H1 (cell line): Measurements from ENCODE around the gene ZNF385D. TPM values are rescaled to one million over a fixed set of nuclear protein-coding genes. Genes with fewer than 3 reads are reported as not detected.

Experiments
- CTCF ChIA-PET: fragments of 300-600 bp; sonication (Branson Sonifier 250); formaldehyde crosslinking; loops from one replicate; lab custom pipeline; 2021; ENCODE audit not compliant: partially characterized antibody; lab: Charles Lee
- POLR2A ChIA-PET: fragments of 300-600 bp; sonication (Branson Sonifier 250); formaldehyde crosslinking; loops from one replicate; lab custom pipeline; 2021; ENCODE audit warnings: inconsistent platforms; ENCODE audit not compliant: partially characterized antibody; lab: Charles Lee
- DNase-seq, 2 experiments: peaks; one replicate each; pipeline versions ENCODE4 v3.0.0 to v3.0.0-alpha.2; 2010 to 2022; ENCODE audit warnings: low spot score in 2 of 2, low read depth in 1 of 2, mixed read lengths in 1 of 2
- FAIRE-seq: peaks from 2 replicates; lab custom pipeline; 2011; peaks lifted over from hg19 to GRCh38; lab: Jason Lieb, UNC
- H2AFZ ChIP-seq: 2 replicates; pipeline ENCODE4 v1.8.1; 2012; ENCODE audit warnings: low read length, inconsistent platforms
- H2AK5ac ChIP-seq: 2 replicates; pipeline ENCODE4 v1.6.1; 2013; ENCODE audit warnings: low read depth, low read length
- H2BK120ac ChIP-seq: replicated peaks from 2 replicates; pipeline ENCODE3; 2013; ENCODE audit warnings: low read depth, low read length, inconsistent platforms
- H2BK12ac ChIP-seq: 2 replicates; pipeline ENCODE4 v1.6.1; 2013; ENCODE audit warnings: low read depth, low read length
- H2BK15ac ChIP-seq: 2 replicates; pipeline ENCODE4 v1.6.1; 2013; ENCODE audit warnings: low read length
- H2BK20ac ChIP-seq: 2 replicates; pipeline ENCODE4 v1.6.1; 2013; ENCODE audit warnings: low read length
- H2BK5ac ChIP-seq: 2 replicates; pipeline ENCODE4 v1.6.1; 2013; ENCODE audit warnings: low read depth, low read length
- H3K14ac ChIP-seq: 2 replicates; pipeline ENCODE4 v1.6.1; 2013; ENCODE audit warnings: inconsistent platforms; ENCODE audit not compliant: insufficient read length
- H3K18ac ChIP-seq: 2 replicates; pipeline ENCODE4 v1.6.1; 2013; ENCODE audit warnings: low read length; ENCODE audit errors: extremely low read depth
- H3K23ac ChIP-seq: 2 replicates; pipeline ENCODE4 v1.6.1; 2013; ENCODE audit warnings: inconsistent platforms; ENCODE audit not compliant: insufficient read length
- H3K23me2 ChIP-seq: 2 replicates; pipeline ENCODE4 v1.6.1; 2013; ENCODE audit warnings: low read depth, low read length
- H3K27ac ChIP-seq: 2 replicates; pipeline ENCODE4 v1.6.1; 2011; ENCODE audit warnings: low read depth, low read length, inconsistent platforms
- H3K27me3 ChIP-seq, 4 experiments: replicated peaks in 1 of 4; 1 replicate in 1 of 4; 2 replicates in 3 of 4; pipeline versions ENCODE4 v1.6.1 to v1.8.1; 2011 to 2013; ENCODE audit warnings: low read length in 3 of 4, mild to moderate bottlenecking in 3 of 4, inconsistent platforms in 2 of 4, mixed read lengths in 2 of 4, moderate library complexity in 1 of 4; ENCODE audit not compliant: control insufficient read depth in 3 of 4, insufficient read depth in 3 of 4; ENCODE audit errors: extremely low read depth in 1 of 4
- H3K36me3 ChIP-seq, 4 experiments: 2 replicates each; pipeline versions ENCODE4 v1.6.1 to v1.8.1; 2011 to 2013; ENCODE audit warnings: mild to moderate bottlenecking in 4 of 4, low read length in 3 of 4, moderate library complexity in 2 of 4, control low read depth in 1 of 4, inconsistent platforms in 1 of 4; ENCODE audit not compliant: insufficient read depth in 4 of 4, control insufficient read depth in 2 of 4
- H3K4ac ChIP-seq: replicated peaks from 2 replicates; pipeline ENCODE3; 2013; ENCODE audit warnings: low read length, low read depth, mixed read lengths, inconsistent platforms; ENCODE audit not compliant: insufficient read length
- H3K4me1 ChIP-seq, 4 experiments: replicated peaks in 1 of 4; 1 replicate in 1 of 4; 2 replicates in 3 of 4; pipeline versions ENCODE4 v1.6.1 to v1.8.1; 2011 to 2013; ENCODE audit warnings: low read length in 3 of 4, inconsistent platforms in 2 of 4, mixed read lengths in 1 of 4; ENCODE audit not compliant: insufficient read depth in 4 of 4, control insufficient read depth in 3 of 4
- H3K4me2 ChIP-seq, 2 experiments: 2 replicates each; pipeline versions ENCODE4 v1.6.1 to v1.8.1; 2011 to 2013; ENCODE audit warnings: low read depth in 2 of 2, low read length in 2 of 2, control low read depth in 1 of 2, inconsistent platforms in 1 of 2, mild to moderate bottlenecking in 1 of 2; ENCODE audit not compliant: insufficient read depth in 1 of 2
- H3K4me3 ChIP-seq, 4 experiments: fragments of 200-600, 300-600 bp in 1 of 4; sonication (generic), shearing (Covaris generic), sonication (Bioruptor Twin) in 1 of 4; 2 replicates each; pipeline versions ENCODE4 v1.5.1 to v1.8.1; 2011 to 2016; ENCODE audit warnings: low read length in 4 of 4, low read depth in 3 of 4, control low read depth in 2 of 4, inconsistent platforms in 2 of 4, mild to moderate bottlenecking in 2 of 4, mixed read lengths in 1 of 4, moderate library complexity in 1 of 4; ENCODE audit not compliant: insufficient read depth in 2 of 4; ENCODE audit errors: extremely low read depth in 1 of 4
- H3K56ac ChIP-seq: replicated peaks from 2 replicates; pipeline ENCODE3; 2013; ENCODE audit warnings: low read depth, mild to moderate bottlenecking, mixed read lengths, low read length, inconsistent platforms; ENCODE audit not compliant: insufficient read length
- H3K79me1 ChIP-seq: 2 replicates; pipeline ENCODE4 v1.6.1; 2013; ENCODE audit warnings: low read depth, low read length, control low read depth
- H3K79me2 ChIP-seq, 2 experiments: 2 replicates each; pipeline versions ENCODE4 v1.6.1 to v1.8.1; 2012 to 2013; ENCODE audit warnings: low read length in 2 of 2, mild to moderate bottlenecking in 2 of 2, inconsistent platforms in 1 of 2; ENCODE audit not compliant: insufficient read depth in 2 of 2, control insufficient read depth in 1 of 2
- H3K9ac ChIP-seq, 4 experiments: replicated peaks in 1 of 4; 1 replicate in 1 of 4; 2 replicates in 3 of 4; pipeline versions ENCODE4 v1.6.1 to v1.8.1; 2011 to 2013; ENCODE audit warnings: low read depth in 3 of 4, low read length in 3 of 4, control low read depth in 2 of 4, mild to moderate bottlenecking in 2 of 4, moderate library complexity in 2 of 4, inconsistent platforms in 1 of 4; ENCODE audit errors: extremely low read depth in 1 of 4
- H3K9me3 ChIP-seq, 2 experiments: 2 replicates each; pipeline versions ENCODE4 v1.6.1 to v1.8.1; 2012 to 2013; ENCODE audit warnings: mild to moderate bottlenecking in 2 of 2, moderate library complexity in 2 of 2, control low read depth in 1 of 2, inconsistent platforms in 1 of 2, low read depth in 1 of 2, low read length in 1 of 2, mixed read lengths in 1 of 2; ENCODE audit not compliant: insufficient read depth in 2 of 2
- H4K20me1 ChIP-seq, 2 experiments: replicated peaks in 1 of 2; 2 replicates each; pipeline versions ENCODE3 to v1.8.1; 2011 to 2013; ENCODE audit warnings: inconsistent platforms in 2 of 2, low read length in 2 of 2, mild to moderate bottlenecking in 1 of 2; ENCODE audit not compliant: insufficient read depth in 2 of 2, control insufficient read depth in 1 of 2
- H4K5ac ChIP-seq: 2 replicates; pipeline ENCODE4 v1.6.1; 2013; ENCODE audit warnings: low read length, low read depth, mixed read lengths, inconsistent platforms; ENCODE audit not compliant: insufficient read length
- H4K8ac ChIP-seq: 2 replicates; pipeline ENCODE4 v1.8.0; 2013; ENCODE audit warnings: mild to moderate bottlenecking, moderate library complexity, low read length, inconsistent platforms; ENCODE audit not compliant: insufficient read depth; ENCODE audit errors: extremely low read depth
- H4K91ac ChIP-seq: replicated peaks from 2 replicates; pipeline ENCODE3; 2013; ENCODE audit warnings: low read length, mixed read lengths, inconsistent platforms; ENCODE audit not compliant: insufficient read length
- ASH2L ChIP-seq: fragments of 200-600, 300-600 bp; sonication (generic); IDR thresholded peaks from one replicate; pipeline ENCODE4 v1.7.1; 2017; ENCODE audit warnings: low read length
- CBX5 ChIP-seq: fragments of 300-800, 300-1000 bp; sonication (generic); IDR thresholded peaks from 2 replicates; pipeline ENCODE4 v1.7.1; 2016; ENCODE audit warnings: antibody characterized with exemption, low read length, low read depth
- SIX5 ChIP-seq: IDR thresholded peaks from 2 replicates; pipeline ENCODE4 v1.6.1; 2011; ENCODE audit warnings: mild to moderate bottlenecking, low read depth, low read length
- TBP ChIP-seq: IDR thresholded peaks from 2 replicates; pipeline ENCODE4 v1.6.1; 2011; ENCODE audit warnings: low read depth, low read length, improper control_type of control experiment
- WGBS, 2 experiments: shearing (Covaris generic) in 1 of 2; methylation state at CpG; one replicate each; pipeline versions ENCODE4 v1.1.6 to v1.1.7; 2013 to 2015; ENCODE audit warnings: low lambda C conversion rate in 2 of 2, mixed read lengths in 2 of 2, inconsistent platforms in 1 of 2, low coverage in 1 of 2, missing lambda C conversion rate in 1 of 2; ENCODE audit not compliant: insufficient replicate concordance in 2 of 2, insufficient coverage in 1 of 2, insufficient read length in 1 of 2; ENCODE audit errors: extremely low coverage in 1 of 2, missing lambda C conversion rate in 1 of 2; 5-methylcytosine and 5-hydroxymethylcytosine counted together
- polyA plus RNA-seq, 7 experiments: library from polyadenylated mRNA; depleted of rRNA in 3 of 7; stranded (reverse) in 5 of 7; unstranded in 2 of 7; fragments of >200 nt in 5 of 7; fragments of 200-250 nt in 2 of 7; gene quantifications; 1 replicate in 5 of 7; 2 replicates in 1 of 7; 4 replicates in 1 of 7; pipeline versions ENCODE4 v1.2.1 to v1.2.3, GENCODE V29; 2011 to 2013; ENCODE audit warnings: missing spikeins in 2 of 7, mixed read lengths in 2 of 7
- total RNA-seq: library from RNA; stranded (reverse); fragmentation: NEBNext Ultra II Directional; extraction: Animal tissue kit (Norgen Biotek cat#: 25700); gene quantifications from 2 replicates; pipeline ENCODE4 v1.2.1, GENCODE V29; 2021
- TF ChIP-seq, protein P1 (sequence below): IDR thresholded peaks from 2 replicates; pipeline ENCODE4 v1.6.1; 2012; ENCODE audit warnings: low read length, inconsistent platforms

ZNF385D gene
- total and polyA plus RNA-seq, 2 of the 8 experiments (the other 6 are each of a cell fraction or from before 2014, with no cell fraction given), result 5.9 to 10.8 TPM

DNA sequence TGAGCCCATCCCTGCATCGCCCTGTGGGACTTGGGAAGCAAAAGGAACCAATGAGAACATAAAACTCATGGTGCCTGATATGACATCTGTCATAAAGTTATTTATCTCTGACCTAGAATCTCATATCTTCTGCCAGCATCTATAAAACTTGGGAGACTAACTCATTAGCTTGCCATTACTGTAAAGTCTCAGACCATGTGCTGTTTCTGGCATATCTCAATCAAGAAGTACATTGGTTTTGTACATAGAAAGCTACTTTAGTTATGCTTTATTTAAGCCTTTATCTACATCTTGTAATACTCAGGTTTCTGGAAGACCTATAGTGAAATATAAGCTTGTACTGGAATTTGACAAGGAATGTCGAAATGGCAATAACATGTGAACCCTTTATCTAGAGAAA is 112.5 kb downstream of the ZNF385D start:
- no peaks in the 10 kb centered on the region for H3K79me1 ChIP-seq
- H3K9me3 ChIP-seq, result no peaks in the 10 kb centered on the region
- 0 out of 8 replicates have a peak, but pooled peaks cover 0 to 3% (median 0%) of the 10 kb centered on the region in 4 experiments for H3K36me3 ChIP-seq
- no peak overlapping the region for H3K14ac ChIP-seq
- H3K18ac ChIP-seq, result no peak overlapping the region
- no peak overlapping the region for H2BK5ac ChIP-seq
- H2AFZ ChIP-seq, result no peak overlapping the region
- H3K56ac ChIP-seq, result no peak overlapping the region
- no peak overlapping the region for H3K4me3 ChIP-seq
- H3K4me2 ChIP-seq, result no peak overlapping the region
- H3K4me1 ChIP-seq, result peaks cover 0 to 4% (median 1%) of the 10 kb centered on the region in 4 experiments; a peak in 1 of 7 replicates
- H3K9ac ChIP-seq, result no peak overlapping the region
- H2AK5ac ChIP-seq, result no peak overlapping the region
- H2BK12ac ChIP-seq, result no peak overlapping the region
- no peak overlapping the region for H3K27ac ChIP-seq
- CTCF ChIA-PET, result no interaction called here
- TF ChIP-seq SIX5 (no peak), ASH2L (no peak), CBX5 (no peak), TBP (no peak)
- TF ChIP-seq, protein P1, sequence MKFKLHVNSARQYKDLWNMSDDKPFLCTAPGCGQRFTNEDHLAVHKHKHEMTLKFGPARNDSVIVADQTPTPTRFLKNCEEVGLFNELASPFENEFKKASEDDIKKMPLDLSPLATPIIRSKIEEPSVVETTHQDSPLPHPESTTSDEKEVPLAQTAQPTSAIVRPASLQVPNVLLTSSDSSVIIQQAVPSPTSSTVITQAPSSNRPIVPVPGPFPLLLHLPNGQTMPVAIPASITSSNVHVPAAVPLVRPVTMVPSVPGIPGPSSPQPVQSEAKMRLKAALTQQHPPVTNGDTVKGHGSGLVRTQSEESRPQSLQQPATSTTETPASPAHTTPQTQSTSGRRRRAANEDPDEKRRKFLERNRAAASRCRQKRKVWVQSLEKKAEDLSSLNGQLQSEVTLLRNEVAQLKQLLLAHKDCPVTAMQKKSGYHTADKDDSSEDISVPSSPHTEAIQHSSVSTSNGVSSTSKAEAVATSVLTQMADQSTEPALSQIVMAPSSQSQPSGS, result no peak
- no peak overlapping the region for H4K91ac ChIP-seq
- H4K8ac ChIP-seq, result no peak overlapping the region
- H4K5ac ChIP-seq, result no peak overlapping the region
- H3K79me2 ChIP-seq, result no peaks in the 10 kb centered on the region
- DNase-seq (no peak), FAIRE-seq (no peak)
- no peak overlapping the region for H2BK20ac ChIP-seq
- no peak overlapping the region for H2BK120ac ChIP-seq
- H3K4ac ChIP-seq, result no peak overlapping the region
- no peaks in the 10 kb centered on the region for H4K20me1 ChIP-seq
- H3K27me3 ChIP-seq, result no peaks in the 10 kb centered on the region
- no peaks in the 10 kb centered on the region for H3K23me2 ChIP-seq
- POLR2A ChIA-PET, result no interaction called here
- no peak overlapping the region for H2BK15ac ChIP-seq
- WGBS, 2 experiments, result 100% methylated on average over 2 of the region's 2 CpGs; no CpG with 5 or more reads in 1 of the 2 experiments
- no peak overlapping the region for H3K23ac ChIP-seq
